Raji (cell line): ENCODE results near the gene MUC5AC.

Source experiments
- POLR2A ChIP-seq: IDR thresholded peaks from 2 replicates; pipeline ENCODE4 v1.6.1; 2011; ENCODE audit warnings: low read depth, low read length, control low read depth; ENCODE audit not compliant: insufficient read depth

Gene MUC5AC

DNA sequence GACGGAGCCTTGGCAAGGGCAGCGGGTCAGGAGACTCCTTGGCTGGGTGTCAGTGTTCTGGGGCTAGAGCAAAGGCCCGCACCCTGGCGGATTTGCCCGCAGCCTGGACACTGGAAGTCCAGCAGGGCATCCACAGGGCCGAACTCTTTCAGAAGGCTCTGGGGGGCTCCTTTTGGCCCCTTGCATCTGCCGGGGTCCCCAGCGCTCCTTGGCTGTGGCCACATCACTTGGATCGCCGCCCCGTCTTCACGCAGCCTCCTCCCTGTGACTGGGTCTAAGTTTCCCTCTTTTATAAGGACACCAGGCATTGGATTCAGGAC is 20.0 kb downstream of the MUC5AC start:
- no peak for TF ChIP-seq POLR2A

DNA sequence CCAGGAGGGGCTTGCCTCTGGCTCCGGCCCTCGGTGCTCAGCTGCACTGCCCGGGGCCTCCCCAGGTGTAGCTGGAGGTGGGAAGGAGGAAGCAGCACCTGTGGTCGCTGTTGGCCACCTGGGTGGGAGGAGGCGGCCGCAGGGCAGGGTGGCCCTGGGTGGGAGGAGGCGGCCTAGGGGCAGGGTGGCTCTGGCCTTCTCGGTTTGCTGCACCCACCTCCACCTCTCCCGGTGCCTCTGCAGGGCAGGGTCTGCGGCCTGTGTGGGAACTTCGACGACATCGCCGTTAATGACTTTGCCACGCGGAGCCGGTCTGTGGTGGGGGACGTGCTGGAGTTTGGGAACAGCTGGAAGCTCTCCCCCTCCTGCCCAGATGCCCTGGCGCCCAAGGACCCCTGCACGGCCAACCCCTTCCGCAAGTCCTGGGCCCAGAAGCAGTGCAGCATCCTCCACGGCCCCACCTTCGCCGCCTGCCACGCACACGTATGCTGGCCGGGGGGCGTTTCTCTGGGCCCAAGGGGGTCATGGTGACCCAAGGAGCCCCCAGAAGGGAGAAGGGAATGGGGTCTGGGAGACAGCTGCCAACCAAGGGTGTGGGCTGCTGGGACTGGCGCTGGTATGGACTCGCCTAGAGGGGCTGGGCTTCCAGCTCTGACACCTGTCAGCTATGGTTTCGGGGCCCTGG is 20.6 kb downstream of the MUC5AC start:
- TF ChIP-seq POLR2A, result no peak

GRCh38 chr11:1178906-1179305 is 21.2 kb downstream of the MUC5AC start:
- TF ChIP-seq POLR2A, result no peak

- no peak for TF ChIP-seq POLR2A
Measured at GRCh38 chr11:1179641-1180040, 21.9 kb downstream of the MUC5AC start.

DNA sequence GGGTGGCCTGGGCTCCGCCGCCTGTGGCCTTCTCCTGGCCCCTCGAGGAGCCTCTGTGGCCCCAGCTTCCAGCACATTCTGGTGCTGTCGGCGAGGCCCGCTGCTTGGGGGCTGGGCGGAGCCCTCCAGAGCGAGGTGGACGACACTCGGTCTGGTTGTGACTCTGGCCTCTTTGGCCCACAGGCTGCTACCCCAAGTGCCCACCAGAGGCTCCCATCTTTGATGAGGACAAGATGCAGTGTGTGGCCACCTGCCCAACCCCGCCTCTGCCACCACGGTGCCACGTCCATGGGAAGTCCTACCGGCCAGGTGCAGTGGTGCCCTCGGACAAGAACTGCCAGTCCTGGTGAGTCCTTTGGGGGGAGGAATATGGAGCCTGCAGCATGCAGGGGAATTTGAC is 22.4 kb downstream of the MUC5AC start:
- no peak for TF ChIP-seq POLR2A

DNA sequence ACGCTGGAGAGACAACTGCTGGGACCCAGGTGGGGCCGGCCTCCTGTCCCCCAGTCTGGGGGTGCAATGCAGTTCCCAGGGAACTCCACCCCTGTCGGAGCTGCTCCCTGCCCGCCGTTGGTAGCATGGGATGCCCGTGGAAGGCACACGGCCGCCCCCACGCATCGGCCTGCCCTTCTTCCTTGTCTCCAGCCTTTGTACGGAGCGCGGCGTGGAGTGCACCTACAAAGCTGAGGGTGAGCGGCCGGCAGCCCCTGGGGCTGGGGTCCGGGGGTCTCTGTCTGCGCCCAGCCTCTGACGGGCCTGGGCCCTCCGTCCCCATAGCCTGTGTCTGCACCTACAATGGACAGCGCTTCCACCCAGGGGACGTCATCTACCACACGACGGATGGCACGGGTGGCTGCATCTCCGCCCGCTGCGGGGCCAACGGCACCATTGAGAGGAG is 23.2 kb downstream of the MUC5AC start:
- no peak for TF ChIP-seq POLR2A

DNA sequence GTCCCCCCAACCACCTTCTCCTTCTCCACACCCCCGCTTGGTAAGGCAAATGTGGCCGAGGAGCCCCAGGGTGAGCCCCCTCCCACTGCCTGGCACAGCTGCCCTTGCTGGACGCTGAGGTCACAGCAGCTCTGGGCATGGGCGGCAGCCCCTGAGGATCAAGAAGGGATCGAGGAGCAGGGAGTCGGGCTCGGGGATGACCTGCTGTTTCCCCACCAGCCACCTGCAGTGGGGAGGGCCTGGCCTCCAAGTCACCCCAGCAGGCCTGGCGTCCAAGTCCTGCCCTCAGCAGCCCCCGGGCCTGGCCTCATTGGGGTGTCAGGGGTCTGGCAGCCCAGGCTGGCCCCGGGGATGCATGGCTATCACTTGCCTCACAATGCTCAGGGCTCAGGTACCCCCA is 23.7 kb downstream of the MUC5AC start:
- no peak for TF ChIP-seq POLR2A

- no peak for TF ChIP-seq POLR2A
Measured at GRCh38 chr11:1181853-1182535, 24.2 kb downstream of the MUC5AC start.

DNA sequence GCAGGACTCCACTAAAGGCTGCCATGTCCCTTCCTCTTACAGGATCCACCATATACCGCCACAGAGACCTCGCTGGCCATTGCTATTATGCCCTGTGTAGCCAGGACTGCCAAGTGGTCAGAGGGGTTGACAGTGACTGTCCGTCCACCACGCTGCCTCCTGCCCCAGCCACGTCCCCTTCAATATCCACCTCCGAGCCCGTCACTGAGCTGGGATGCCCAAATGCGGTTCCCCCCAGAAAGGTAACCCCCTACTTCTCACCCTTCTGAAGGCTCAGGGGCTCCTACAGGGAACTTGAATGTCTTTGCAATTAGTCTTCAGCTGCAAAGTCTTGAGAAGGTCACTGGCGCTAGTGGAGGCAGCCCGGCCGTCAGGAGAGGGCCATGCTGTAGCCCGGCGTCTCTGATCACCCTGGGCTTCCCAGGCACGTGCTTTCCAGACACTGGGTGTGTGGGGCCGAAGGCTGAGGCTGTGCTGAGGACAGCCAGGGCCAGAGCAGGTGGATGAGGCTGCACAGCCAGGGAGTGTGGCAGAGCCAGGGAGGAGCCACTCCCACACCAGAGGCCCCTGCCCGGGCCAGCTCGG is 35.1 kb downstream of the MUC5AC start:
- TF ChIP-seq POLR2A, result no peak

- no peak for TF ChIP-seq POLR2A
Measured at GRCh38 chr11:1193326-1194230, 35.8 kb downstream of the MUC5AC start.

DNA sequence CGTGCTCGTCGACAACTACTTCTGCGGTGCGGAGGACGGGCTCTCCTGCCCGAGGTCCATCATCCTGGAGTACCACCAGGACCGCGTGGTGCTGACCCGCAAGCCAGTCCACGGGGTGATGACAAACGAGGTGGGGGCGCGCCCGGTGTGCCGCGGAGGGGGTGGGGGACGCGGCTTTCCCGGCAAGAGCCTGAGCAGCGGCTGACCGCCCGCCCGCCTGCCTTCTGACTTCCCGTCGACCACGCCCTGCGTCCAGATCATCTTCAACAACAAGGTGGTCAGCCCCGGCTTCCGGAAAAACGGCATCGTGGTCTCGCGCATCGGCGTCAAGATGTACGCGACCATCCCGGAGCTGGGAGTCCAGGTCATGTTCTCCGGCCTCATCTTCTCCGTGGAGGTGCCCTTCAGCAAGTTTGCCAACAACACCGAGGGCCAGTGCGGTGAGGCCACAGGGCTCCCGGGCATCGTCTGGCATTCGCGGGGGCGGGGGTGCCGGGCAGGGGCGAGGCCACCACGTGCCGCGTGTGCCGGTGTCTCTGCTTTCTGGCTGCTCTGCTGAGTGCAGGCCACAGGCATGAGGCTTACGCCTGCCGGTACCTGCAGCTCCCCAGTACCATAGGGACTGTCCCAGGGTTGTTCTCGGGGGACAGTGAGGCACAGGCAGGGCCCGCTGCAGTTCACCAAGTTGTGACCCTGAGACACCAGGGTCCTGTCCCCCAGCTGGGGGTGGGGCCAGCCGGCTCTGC is 36.7 kb downstream of the MUC5AC start:
- no peak for TF ChIP-seq POLR2A

DNA sequence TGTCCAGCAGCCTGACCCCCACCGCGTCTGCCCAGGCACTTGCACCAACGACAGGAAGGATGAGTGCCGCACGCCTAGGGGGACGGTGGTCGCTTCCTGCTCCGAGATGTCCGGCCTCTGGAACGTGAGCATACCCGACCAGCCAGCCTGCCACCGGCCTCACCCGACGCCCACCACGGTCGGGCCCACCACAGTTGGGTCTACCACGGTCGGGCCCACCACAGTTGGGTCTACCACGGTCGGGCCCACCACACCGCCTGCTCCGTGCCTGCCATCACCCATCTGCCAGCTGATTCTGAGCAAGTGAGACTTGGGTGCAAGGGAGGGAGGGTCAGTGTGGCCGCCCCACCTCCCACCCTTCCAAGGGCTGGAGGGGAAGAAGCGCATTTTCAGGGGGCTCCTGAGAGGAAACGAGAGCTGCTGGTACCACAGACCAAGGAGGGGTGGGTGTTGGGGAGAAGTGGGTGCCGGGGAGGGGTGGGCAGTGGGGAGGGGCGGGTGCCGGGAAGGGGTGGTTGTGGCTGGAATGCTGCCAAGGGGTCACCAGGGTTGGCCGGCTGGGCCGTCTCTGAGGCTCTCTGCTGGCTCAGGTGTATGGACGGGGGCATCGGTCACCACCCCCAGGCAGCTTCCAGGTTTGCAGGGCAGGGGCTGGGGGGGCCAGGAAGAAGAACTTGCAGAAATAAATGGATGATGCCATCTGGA is 37.4 kb downstream of the MUC5AC start:
- no peak for TF ChIP-seq POLR2A

GRCh38 chr11:1195682-1196515 is 38.1 kb downstream of the MUC5AC start:
- no peak for TF ChIP-seq POLR2A
